Vagina (tissue), 2 donors: Measurements from ENCODE around the gene FSIP1. TPM values are rescaled to one million over a fixed set of nuclear protein-coding genes. Genes with fewer than 3 reads are reported as not detected.

ENCODE experiments used
- DNase-seq, 2 donors: peaks; one replicate each; pipeline ENCODE4 v3.0.0-alpha.2; 2017; ENCODE audit errors: extremely low spot score in 2 of 2
- H3K27ac ChIP-seq: fragments of 200-600 bp; sonication (generic); one replicate; pipeline ENCODE4 v1.5.1; 2019
- H3K27me3 ChIP-seq: fragments of 200-600 bp; sonication (generic); one replicate; pipeline ENCODE4 v1.5.1; 2019
- H3K36me3 ChIP-seq, 2 donors: fragments of 200-600 bp; sonication (generic); one replicate each; pipeline ENCODE4 v1.5.1; 2017 to 2019
- H3K4me1 ChIP-seq: fragments of 200-600 bp; sonication (generic); one replicate; pipeline ENCODE4 v1.5.1; 2019
- H3K4me3 ChIP-seq, 2 donors: fragments of 200-600 bp; sonication (generic); 1 replicate in 1 of 2; 2 replicates in 1 of 2; pipeline ENCODE4 v1.5.1; 2016 to 2019
- H3K9me3 ChIP-seq: fragments of 200-600 bp; sonication (generic); one replicate; pipeline ENCODE4 v1.5.1; 2019
- CTCF ChIP-seq, 3 experiments: fragments of 450-650 bp in 2 of 3; fragments of 200-600 bp in 1 of 3; sonication (generic) in 1 of 3; IDR thresholded peaks; one replicate each; pipeline ENCODE4 v1.5.1; 2017 to 2019; ENCODE audit warnings: antibody characterized with exemption in 3 of 3, mild to moderate bottlenecking in 2 of 3, moderate library complexity in 2 of 3
- POLR2A ChIP-seq, 2 donors: fragments of 450-650 bp; IDR thresholded peaks; one replicate each; pipeline ENCODE4 v1.6.1; 2017; ENCODE audit warnings: antibody characterized with exemption in 2 of 2, mild to moderate bottlenecking in 2 of 2, moderate library complexity in 2 of 2
- POLR2AphosphoS5 ChIP-seq, 2 donors: sonication (generic); formaldehyde crosslinking; IDR thresholded peaks; one replicate each; pipeline ENCODE4 v1.9.0; 2017; ENCODE audit warnings: antibody characterized with exemption in 2 of 2, mild to moderate bottlenecking in 2 of 2, low read depth in 1 of 2; ENCODE audit not compliant: insufficient read depth in 1 of 2
- intact Hi-C: fragments of 100-400 bp; cut with DNase I; formaldehyde crosslinking; loops from one replicate; pipeline ENCODE4 v1.15.1; 2023
- total RNA-seq: library from RNA; depleted of rRNA; stranded (reverse); fragments of >200 nt; gene quantifications from one replicate; pipeline ENCODE4 v1.2.3, GENCODE V29; 2016

Gene FSIP1
- total RNA-seq, 1 donor from 2014 or later, result 0.98 TPM

DNA sequence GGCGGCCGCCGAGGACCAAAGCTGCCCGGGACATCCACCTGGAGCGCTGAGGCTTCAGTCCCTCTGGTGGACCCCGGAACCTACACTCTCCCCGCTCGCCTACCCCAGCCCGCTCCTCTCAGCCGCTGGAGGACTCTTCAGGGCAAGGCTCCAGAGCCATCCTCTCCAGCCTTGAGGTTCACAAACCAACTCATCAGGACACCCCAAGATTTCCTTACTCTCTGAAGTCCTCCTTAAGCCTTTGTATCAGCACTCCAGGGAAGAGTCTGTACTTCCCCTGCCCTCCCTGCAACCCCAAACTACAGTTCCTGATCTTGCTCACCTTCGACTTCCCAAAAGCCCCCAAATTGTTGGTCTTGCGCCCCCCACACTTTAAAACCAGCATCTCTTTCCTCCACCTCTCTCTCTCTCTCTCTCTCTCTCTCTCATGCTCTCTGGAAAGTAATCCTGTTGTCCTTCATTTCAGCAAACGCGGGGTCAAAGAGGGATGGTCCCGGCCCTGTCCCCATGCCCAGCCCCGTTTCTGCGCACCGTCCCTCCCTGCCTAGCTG is 201.3 kb downstream of the FSIP1 start:
- Histone ChIP-seq H3K27ac (peak overlapping the region; percentile 87), H3K36me3 (peaks cover 0 to 37% of the 10 kb centered on the region in 2 donors), H3K4me3 (peak overlapping the region; percentile 53 to 80), H3K4me1 (peaks cover 69% of the 10 kb centered on the region), H3K9me3 (no peaks in the 10 kb centered on the region), H3K27me3 (no peaks in the 10 kb centered on the region)
- intact Hi-C loops, result loop anchor here (2.0 to 10.0 kb wide), 3 partner anchors 109 to 767 kb away; no protein-coding TSS in a partner anchor
- TF ChIP-seq POLR2A (IDR thresholded peaks at IDR 0.05), result no peak
- peak in 1 of 2 donors; percentile 40 for TF ChIP-seq POLR2AphosphoS5 (IDR thresholded peaks at IDR 0.05; ENCODE audit: insufficient read depth in 1 of 2, low read depth in 1 of 2)
- DNase-seq, result no peak

- Histone ChIP-seq H3K27ac (peak within 1 kb of the TSS; percentile 87), H3K4me3 (peak within 1 kb of the TSS; percentile 53 to 80), H3K9me3 (no peaks in the 10 kb centered on the region), H3K36me3 (peaks cover 0 to 31% of the 10 kb centered on the region in 2 donors), H3K4me1 (peaks cover 64% of the 10 kb centered on the region), H3K27me3 (no peaks in the 10 kb centered on the region)
- intact Hi-C loops, result loop anchor here (2.0 to 10.0 kb wide), 3 partner anchors 108 to 766 kb away; no protein-coding TSS in a partner anchor
- peak in 1 of 2 donors; percentile 86 for TF ChIP-seq POLR2A (IDR thresholded peaks at IDR 0.05)
- TF ChIP-seq POLR2AphosphoS5 (IDR thresholded peaks at IDR 0.05; ENCODE audit: insufficient read depth in 1 of 2, low read depth in 1 of 2), result peak; percentile 15 to 93
- no peak for TF ChIP-seq CTCF (IDR thresholded peaks at IDR 0.05)
- DNase-seq, result peak in 1 of 2 donors; percentile 96
Observed at GRCh38 chr15:39580485-39581241, 202.0 kb downstream of the FSIP1 start, which contains the start of gene THBS1. THBS1 (plus strand) TSS chr15:39581079; CDS start chr15:39581858, 779 bp downstream.

DNA sequence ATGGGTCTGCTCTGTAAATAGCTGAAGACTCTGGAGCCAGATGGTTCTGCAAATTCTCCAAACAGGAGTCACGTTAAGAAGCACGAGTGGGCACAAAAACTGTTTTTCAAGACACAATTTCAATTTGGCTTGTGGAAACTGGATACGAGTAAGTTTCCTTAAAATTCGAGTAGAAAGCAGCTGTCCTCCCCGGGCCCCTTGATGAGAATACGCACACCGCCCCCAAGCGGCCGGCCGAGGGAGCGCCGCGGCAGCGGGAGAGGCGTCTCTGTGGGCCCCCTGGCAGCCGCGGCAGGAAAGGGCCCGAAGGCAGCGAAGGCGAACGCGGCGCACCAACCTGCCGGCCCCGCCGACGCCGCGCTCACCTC is 202.5 kb downstream of the FSIP1 start:
- Histone ChIP-seq H3K27me3 (no peaks in the 10 kb centered on the region), H3K4me1 (peaks cover 58% of the 10 kb centered on the region), H3K36me3 (peaks cover 0 to 25% of the 10 kb centered on the region in 2 donors), H3K27ac (peak overlapping the region; percentile 87), H3K9me3 (no peaks in the 10 kb centered on the region), H3K4me3 (peak overlapping the region; percentile 53 to 80)
- DNase-seq, result no peak
- intact Hi-C loops, result loop anchor here (2.0 to 10.0 kb wide), 3 partner anchors 107 to 765 kb away; no protein-coding TSS in a partner anchor
- TF ChIP-seq POLR2AphosphoS5 (IDR thresholded peaks at IDR 0.05; ENCODE audit: insufficient read depth in 1 of 2, low read depth in 1 of 2), result peak in 1 of 2 donors; percentile 44
- peak; percentile 83 to 99 (median 90) for TF ChIP-seq CTCF (IDR thresholded peaks at IDR 0.05)
- no peak for TF ChIP-seq POLR2A (IDR thresholded peaks at IDR 0.05)

GRCh38 chr15:39579487-39580116 is 203.0 kb downstream of the FSIP1 start:
- no peak for DNase-seq
- TF ChIP-seq CTCF (IDR thresholded peaks at IDR 0.05), result no peak
- TF ChIP-seq POLR2A (IDR thresholded peaks at IDR 0.05), result no peak
- peak in 1 of 2 donors; percentile 72 for TF ChIP-seq POLR2AphosphoS5 (IDR thresholded peaks at IDR 0.05; ENCODE audit: insufficient read depth in 1 of 2, low read depth in 1 of 2)
- intact Hi-C loops, result loop anchor here (2.0 to 10.0 kb wide), 4 partner anchors 85 to 765 kb away; no protein-coding TSS in a partner anchor
- Histone ChIP-seq H3K36me3 (peaks cover 0 to 20% of the 10 kb centered on the region in 2 donors), H3K27ac (peak overlapping the region; percentile 87), H3K27me3 (no peaks in the 10 kb centered on the region), H3K4me1 (peaks cover 53% of the 10 kb centered on the region), H3K9me3 (no peaks in the 10 kb centered on the region), H3K4me3 (peak overlapping the region; percentile 53 to 80)

DNA sequence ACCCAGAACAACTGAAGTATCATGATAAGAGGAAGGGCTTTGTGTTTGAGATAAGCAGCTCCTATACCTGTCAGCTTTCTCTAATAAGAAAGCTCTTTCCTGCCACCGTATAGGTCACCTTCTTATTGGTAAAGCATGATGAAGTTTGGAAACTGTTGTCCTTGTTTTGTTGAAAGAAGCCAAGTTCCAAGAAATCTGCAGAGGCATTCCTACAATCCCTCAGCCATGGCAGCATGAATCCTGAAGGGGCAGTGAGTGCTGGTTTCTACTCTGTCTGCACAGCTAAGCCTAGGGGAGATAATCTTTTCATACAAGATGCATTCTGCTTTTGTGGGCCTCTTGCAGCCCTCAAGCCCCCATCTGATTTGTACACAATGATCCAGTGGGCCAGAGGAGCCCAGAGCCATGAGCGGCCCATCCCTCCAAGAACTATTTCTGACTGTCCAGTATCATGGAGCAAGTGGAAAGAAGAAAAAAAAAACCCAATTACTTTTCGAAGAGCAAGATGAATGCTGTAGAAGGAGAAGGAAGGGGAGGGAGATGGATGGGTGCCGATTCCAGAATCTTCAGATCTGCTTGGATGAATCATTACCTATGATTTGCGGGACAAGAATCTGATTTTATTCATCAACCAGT is 203.7 kb downstream of the FSIP1 start:
- peak overlapping the region in 1 of 2 donors; percentile 80 for H3K4me3 ChIP-seq
- TF ChIP-seq POLR2A (IDR thresholded peaks at IDR 0.05) (no peak), POLR2AphosphoS5 (IDR thresholded peaks at IDR 0.05; ENCODE audit: insufficient read depth in 1 of 2, low read depth in 1 of 2) (no peak), CTCF (IDR thresholded peaks at IDR 0.05) (no peak)
- no peak for DNase-seq
- H3K27ac ChIP-seq, result peak overlapping the region; percentile 87
- no peaks in the 10 kb centered on the region for H3K27me3 ChIP-seq
- no peaks in the 10 kb centered on the region for H3K9me3 ChIP-seq
- H3K4me1 ChIP-seq, result peaks cover 47% of the 10 kb centered on the region
- peaks cover 0 to 14% of the 10 kb centered on the region in 2 donors for H3K36me3 ChIP-seq
- intact Hi-C loops, result loop anchor here (10.0 kb wide), 1 partner anchor 84 kb away; no protein-coding TSS in a partner anchor
